Fibroblast of lung (primary cell): Measurements from ENCODE around the gene NCAPH2. TPM values are rescaled to one million over a fixed set of nuclear protein-coding genes. Genes with fewer than 3 reads are reported as not detected.

Experiments used
- DNase-seq, 2 donors: peaks; one replicate each; pipeline versions ENCODE4 v3.0.0 to v3.0.0-alpha.2; 2010; ENCODE audit warnings: low read depth in 2 of 2
- H2AFZ ChIP-seq: 2 replicates; pipeline ENCODE4 v1.5.1; 2012; ENCODE audit warnings: low read length, control low read depth, inconsistent platforms
- H3K27ac ChIP-seq: 2 replicates; pipeline ENCODE4 v1.5.1; 2011; ENCODE audit warnings: low read length, control low read depth; ENCODE audit not compliant: insufficient read depth
- H3K27me3 ChIP-seq: 2 replicates; pipeline ENCODE4 v1.5.1; 2011; ENCODE audit warnings: mild to moderate bottlenecking, low read length; ENCODE audit not compliant: control insufficient read depth, insufficient read depth
- H3K36me3 ChIP-seq: 2 replicates; pipeline ENCODE4 v1.5.1; 2011; ENCODE audit warnings: low read length; ENCODE audit not compliant: control insufficient read depth, insufficient read depth
- H3K4me1 ChIP-seq: 2 replicates; pipeline ENCODE4 v1.5.1; 2011; ENCODE audit warnings: low read length; ENCODE audit not compliant: control insufficient read depth, insufficient read depth; ENCODE audit errors: extremely low read depth
- H3K4me2 ChIP-seq: 2 replicates; pipeline ENCODE4 v1.5.1; 2011; ENCODE audit warnings: low read length, control low read depth; ENCODE audit not compliant: insufficient read depth; ENCODE audit errors: extremely low read depth
- H3K4me3 ChIP-seq, 4 experiments: fragments of 200-600 bp in 1 of 4; sonication (generic) in 1 of 4; replicated peaks in 1 of 4; 2 replicates each; pipeline ENCODE4 v1.5.1; 2011 to 2016; ENCODE audit warnings: low read length in 4 of 4, low read depth in 3 of 4, mild to moderate bottlenecking in 3 of 4, control low read depth in 2 of 4, inconsistent platforms in 1 of 4, mixed read lengths in 1 of 4; ENCODE audit not compliant: insufficient read depth in 1 of 4; ENCODE audit errors: control extremely low read depth in 1 of 4
- H3K79me2 ChIP-seq: 2 replicates; pipeline ENCODE4 v1.5.1; 2012; ENCODE audit warnings: mild to moderate bottlenecking, low read length, inconsistent platforms; ENCODE audit not compliant: control insufficient read depth, insufficient read depth
- H3K9ac ChIP-seq: 2 replicates; pipeline ENCODE4 v1.5.1; 2011; ENCODE audit warnings: mild to moderate bottlenecking, low read length, control low read depth; ENCODE audit not compliant: insufficient read depth
- H3K9me3 ChIP-seq: 2 replicates; pipeline ENCODE4 v1.5.1; 2012; ENCODE audit warnings: low read depth, low read length; ENCODE audit not compliant: control insufficient read depth, insufficient read depth
- H4K20me1 ChIP-seq: 2 replicates; pipeline ENCODE4 v1.5.1; 2011; ENCODE audit warnings: low read length; ENCODE audit not compliant: control insufficient read depth, insufficient read depth; ENCODE audit errors: extremely low read depth
- EZH2 ChIP-seq: IDR thresholded peaks from 2 replicates; pipeline ENCODE4 v1.5.1; 2012; ENCODE audit warnings: low read length, control low read depth, mild to moderate bottlenecking; ENCODE audit errors: missing control alignments
- polyA plus RNA-seq, 2 donors: library from polyadenylated mRNA; depleted of rRNA in 1 of 2; stranded (reverse) in 1 of 2; unstranded in 1 of 2; fragments of >200 nt; gene quantifications; 2 replicates each; pipeline ENCODE4 v1.2.1, GENCODE V29; 2011 to 2012; ENCODE audit warnings: missing spikeins in 1 of 2
- total RNA-seq: library from RNA; depleted of rRNA; stranded (reverse); fragments of >200 nt; gene quantifications from 2 replicates; pipeline ENCODE4 v1.2.1, GENCODE V29; 2014
- TF ChIP-seq, protein P1 (sequence below), 2 donors: IDR thresholded peaks in 1 of 2; conservative IDR thresholded peaks in 1 of 2; 1 replicate in 1 of 2; 2 replicates in 1 of 2; pipeline ENCODE4 v1.5.1; 2011 to 2012; ENCODE audit warnings: low read length in 2 of 2, control low read depth in 1 of 2, inconsistent platforms in 1 of 2, low read depth in 1 of 2, mild to moderate bottlenecking in 1 of 2

Gene NCAPH2
- total and polyA plus RNA-seq, 2 donors (not counting 1 experiment from before 2014, with no cell fraction given) = 12.0 to 18.3 TPM

- Histone ChIP-seq H3K27ac (no peak within 1 kb of the TSS), H4K20me1 (no peaks in the 10 kb centered on the region), H3K79me2 (no peaks in the 10 kb centered on the region), H3K9me3 (no peaks in the 10 kb centered on the region), H3K9ac (no peak within 1 kb of the TSS), H3K4me1 (no peaks in the 10 kb centered on the region), H3K4me3 (no peak within 1 kb of the TSS), H3K4me2 (no peak within 1 kb of the TSS), H3K36me3 (no peaks in the 10 kb centered on the region), H3K27me3 (peaks cover 18% of the 10 kb centered on the region), H2AFZ (no peak within 1 kb of the TSS)
- no peak for DNase-seq
- TF ChIP-seq EZH2 = peak; percentile 35
- TF ChIP-seq, protein P1, sequence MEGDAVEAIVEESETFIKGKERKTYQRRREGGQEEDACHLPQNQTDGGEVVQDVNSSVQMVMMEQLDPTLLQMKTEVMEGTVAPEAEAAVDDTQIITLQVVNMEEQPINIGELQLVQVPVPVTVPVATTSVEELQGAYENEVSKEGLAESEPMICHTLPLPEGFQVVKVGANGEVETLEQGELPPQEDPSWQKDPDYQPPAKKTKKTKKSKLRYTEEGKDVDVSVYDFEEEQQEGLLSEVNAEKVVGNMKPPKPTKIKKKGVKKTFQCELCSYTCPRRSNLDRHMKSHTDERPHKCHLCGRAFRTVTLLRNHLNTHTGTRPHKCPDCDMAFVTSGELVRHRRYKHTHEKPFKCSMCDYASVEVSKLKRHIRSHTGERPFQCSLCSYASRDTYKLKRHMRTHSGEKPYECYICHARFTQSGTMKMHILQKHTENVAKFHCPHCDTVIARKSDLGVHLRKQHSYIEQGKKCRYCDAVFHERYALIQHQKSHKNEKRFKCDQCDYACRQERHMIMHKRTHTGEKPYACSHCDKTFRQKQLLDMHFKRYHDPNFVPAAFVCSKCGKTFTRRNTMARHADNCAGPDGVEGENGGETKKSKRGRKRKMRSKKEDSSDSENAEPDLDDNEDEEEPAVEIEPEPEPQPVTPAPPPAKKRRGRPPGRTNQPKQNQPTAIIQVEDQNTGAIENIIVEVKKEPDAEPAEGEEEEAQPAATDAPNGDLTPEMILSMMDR (conservative IDR thresholded peaks at IDR 0.05 in 1 of 2, IDR thresholded peaks at IDR 0.05 in 1 of 2; ENCODE audit: low read depth in 1 of 2, low read length in 2 of 2) = no peak
Observed at GRCh38 chr22:50486561-50487289, 21.3 kb upstream of the NCAPH2 start, which contains the start of gene MIOX. TSS of gene MIOX (plus strand) at chr22:50486859. CDS start at chr22:50486898, 39 bp downstream.

- TF ChIP-seq, protein P1 (conservative IDR thresholded peaks at IDR 0.05 in 1 of 2, IDR thresholded peaks at IDR 0.05 in 1 of 2; ENCODE audit: low read depth in 1 of 2, low read length in 2 of 2) = no peak
- TF ChIP-seq EZH2 = peak; percentile 2
- Histone ChIP-seq H3K27me3 (peaks cover 11% of the 10 kb centered on the region), H4K20me1 (no peaks in the 10 kb centered on the region), H3K4me2 (no peak overlapping the region), H3K36me3 (no peaks in the 10 kb centered on the region), H3K9me3 (no peaks in the 10 kb centered on the region), H3K79me2 (no peaks in the 10 kb centered on the region), H3K4me3 (no peak overlapping the region), H3K27ac (no peak overlapping the region), H3K9ac (no peak overlapping the region), H2AFZ (no peak overlapping the region), H3K4me1 (no peaks in the 10 kb centered on the region)
- DNase-seq = no peak
Observed at GRCh38 chr22:50487290-50488005, 20.6 kb upstream of the NCAPH2 start.

DNA sequence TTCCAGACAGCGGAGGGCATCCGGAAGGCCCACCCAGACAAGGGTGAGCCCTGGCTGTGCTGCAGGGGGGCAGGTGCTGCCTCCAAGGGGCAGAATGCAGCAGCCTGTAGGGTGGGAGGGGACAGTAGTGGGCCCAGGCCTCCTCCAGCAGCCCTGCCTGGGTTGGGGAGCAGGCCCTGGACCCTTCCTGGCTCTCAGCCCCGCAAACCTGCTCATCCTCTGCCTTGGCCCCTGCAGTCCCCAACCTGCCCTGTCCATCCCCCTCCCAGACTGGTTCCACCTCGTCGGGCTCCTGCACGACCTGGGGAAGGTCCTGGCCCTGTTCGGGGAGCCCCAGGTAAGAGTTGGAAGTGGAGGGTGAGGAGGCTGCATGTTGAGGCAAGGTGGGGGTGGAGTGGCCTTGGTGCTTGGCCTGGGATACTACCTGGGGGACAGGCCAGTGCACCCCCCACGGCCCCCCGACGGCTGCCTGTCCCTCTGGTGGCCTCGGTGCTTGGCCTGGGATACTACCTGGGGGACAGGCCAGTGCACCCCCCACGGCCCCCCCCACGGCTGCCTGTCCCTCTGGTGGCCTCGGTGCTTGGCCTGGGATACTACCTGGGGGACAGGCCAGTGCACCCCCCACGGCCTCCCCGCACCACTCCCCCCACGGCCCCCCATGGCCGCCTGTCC, 19.9 kb upstream of the NCAPH2 start:
- no peak for DNase-seq

More for the DNA sequence above, 19.9 kb upstream of the NCAPH2 start:
- Histone ChIP-seq H3K4me3 (no peak overlapping the region), H2AFZ (no peak overlapping the region), H3K27ac (no peak overlapping the region), H3K9ac (no peak overlapping the region), H3K4me1 (no peaks in the 10 kb centered on the region), H3K27me3 (peaks cover 5% of the 10 kb centered on the region), H3K36me3 (no peaks in the 10 kb centered on the region), H3K79me2 (no peaks in the 10 kb centered on the region), H4K20me1 (no peaks in the 10 kb centered on the region), H3K9me3 (no peaks in the 10 kb centered on the region), H3K4me2 (no peak overlapping the region)
- TF ChIP-seq EZH2 = no peak
- TF ChIP-seq, protein P1 (conservative IDR thresholded peaks at IDR 0.05 in 1 of 2, IDR thresholded peaks at IDR 0.05 in 1 of 2; ENCODE audit: low read depth in 1 of 2, low read length in 2 of 2) = no peak
